OCI-M2 (cell line): ENCODE data around the gene WARS2.

Source experiments
- DNase-seq: peaks from one replicate; lab custom pipeline; 2025; ENCODE audit not compliant: unreplicated experiment; lab: John Stamatoyannopoulos, UW

The WARS2 gene

DNA sequence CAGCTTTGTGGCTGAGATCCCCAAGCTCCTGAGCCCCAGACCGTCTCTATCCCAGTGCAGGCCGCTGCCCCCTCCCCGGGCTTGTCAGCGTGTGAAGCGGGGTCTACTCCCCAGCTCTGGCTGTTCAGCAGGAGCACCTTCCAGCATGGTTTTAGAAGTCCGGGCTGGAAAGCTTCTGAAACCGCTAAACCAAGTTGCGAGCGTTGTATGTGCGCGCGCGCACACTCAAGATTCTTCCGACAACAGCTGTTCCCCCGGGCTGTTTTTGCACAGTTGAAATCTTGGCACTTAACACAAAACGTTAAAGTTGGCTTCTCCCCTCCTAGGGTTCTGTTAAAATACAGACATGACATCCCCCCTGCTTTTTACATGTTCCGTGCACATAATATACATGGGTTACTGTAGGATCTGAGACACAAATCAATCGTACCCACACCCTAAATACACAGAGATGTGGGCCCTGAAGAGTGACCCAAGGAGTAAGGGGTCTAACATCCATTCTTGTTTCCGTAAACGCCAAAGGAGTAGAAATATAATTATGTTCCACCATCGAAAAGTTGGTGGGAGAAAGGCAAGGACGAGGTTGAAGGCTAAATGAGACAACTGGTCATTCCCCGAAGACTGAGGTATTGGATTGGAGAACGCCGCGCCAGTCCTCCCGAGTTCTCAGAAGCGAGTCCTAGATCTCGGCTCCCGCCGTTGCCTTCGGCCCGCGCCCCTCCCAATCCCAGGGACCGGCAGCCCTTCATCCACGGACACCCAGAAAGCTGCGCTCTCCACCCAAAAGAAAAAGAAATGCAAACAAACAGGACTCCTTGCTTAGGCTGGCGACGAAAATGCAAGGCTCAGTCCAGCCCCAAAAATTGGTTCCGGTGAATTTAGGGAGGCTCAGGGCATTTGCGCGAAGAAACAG, 153.6 kb downstream of the WARS2 start:
- no peak for DNase-seq

DNA sequence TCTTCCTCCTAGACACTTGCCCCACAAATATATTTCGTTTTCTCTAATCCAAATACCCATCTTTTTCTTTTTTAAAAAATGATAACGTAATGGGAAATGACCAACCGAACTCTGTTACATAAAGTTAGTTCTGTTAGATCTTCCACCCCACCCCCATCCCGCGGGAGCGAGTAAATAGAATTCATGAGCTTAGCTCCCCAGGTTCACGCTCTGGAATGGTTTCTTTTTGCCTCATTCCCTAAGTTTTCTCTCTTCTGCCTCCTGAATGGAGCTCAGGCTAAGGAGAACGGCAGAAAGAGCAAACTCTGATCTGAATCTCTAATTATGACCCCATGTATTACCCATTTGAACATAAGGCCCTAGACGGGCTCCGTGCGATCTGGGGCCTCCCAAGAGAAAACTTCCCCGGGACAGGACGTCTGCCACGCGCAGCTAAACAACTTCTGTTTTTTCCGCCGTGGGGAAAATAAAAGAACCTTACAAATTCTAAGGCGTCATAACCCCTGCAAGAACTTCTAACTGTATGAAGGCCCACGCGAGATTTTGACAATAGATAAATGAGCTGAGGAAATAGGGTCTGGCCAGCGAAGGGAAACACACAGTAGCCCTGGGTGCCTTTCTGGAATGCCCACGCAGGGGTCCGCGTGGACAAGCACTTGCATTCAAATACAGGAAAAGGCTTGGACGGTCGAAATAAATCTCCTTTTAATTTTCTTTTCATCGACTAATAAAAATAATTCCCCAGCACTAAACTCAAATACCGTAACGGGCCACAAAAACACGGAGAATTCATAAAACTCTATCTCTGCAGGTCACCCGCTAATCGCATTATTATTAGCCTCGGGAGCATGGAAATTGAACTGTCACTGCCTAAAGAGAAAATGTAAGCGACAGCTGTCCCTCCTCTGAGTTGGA, 154.6 kb downstream of the WARS2 start:
- no peak for DNase-seq

DNA sequence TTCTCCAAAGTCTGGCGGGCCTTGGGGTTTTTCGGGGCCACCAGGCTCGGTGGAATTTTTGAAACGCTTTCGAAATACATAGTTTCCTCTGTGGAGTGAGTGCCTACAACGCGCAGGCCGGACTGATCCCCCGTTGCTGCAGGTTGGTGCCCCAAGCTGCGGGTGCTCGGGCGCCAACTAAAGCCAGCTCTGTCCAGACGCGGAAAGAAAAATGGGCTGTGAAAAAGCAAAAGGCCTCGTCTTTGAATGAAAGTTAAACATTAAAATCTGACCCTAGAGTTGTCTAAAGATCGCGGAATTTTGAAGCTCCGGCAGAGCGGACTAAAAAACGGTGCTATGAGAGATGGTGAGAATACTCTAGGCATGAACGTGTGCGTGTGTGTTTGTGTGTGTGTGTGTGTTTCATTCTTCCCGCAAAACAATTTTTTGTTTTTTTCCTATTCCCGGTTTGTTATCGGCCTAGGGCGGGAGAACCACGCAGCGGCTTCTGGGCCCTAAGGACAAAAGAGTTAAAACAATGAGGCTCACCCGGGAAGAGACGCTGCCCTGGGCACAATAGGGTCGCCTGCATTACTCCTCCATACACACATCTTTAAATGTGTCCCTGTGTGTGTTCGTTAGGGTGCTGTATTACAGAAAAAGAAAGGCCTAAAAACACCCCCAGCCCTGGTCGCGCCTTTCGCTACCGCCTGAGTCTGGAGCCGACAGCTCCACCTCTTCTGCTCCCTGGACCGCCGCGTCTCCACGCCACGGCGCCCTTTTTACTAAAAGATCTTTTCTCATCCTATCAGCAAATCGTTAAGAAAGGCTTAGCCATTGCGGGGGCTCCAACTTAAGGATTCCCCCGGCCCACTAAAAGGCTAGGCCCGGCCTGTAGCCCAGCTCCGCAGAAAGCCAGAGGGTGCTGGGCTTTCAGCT, 155.5 kb downstream of the WARS2 start:
- no peak for DNase-seq

DNA sequence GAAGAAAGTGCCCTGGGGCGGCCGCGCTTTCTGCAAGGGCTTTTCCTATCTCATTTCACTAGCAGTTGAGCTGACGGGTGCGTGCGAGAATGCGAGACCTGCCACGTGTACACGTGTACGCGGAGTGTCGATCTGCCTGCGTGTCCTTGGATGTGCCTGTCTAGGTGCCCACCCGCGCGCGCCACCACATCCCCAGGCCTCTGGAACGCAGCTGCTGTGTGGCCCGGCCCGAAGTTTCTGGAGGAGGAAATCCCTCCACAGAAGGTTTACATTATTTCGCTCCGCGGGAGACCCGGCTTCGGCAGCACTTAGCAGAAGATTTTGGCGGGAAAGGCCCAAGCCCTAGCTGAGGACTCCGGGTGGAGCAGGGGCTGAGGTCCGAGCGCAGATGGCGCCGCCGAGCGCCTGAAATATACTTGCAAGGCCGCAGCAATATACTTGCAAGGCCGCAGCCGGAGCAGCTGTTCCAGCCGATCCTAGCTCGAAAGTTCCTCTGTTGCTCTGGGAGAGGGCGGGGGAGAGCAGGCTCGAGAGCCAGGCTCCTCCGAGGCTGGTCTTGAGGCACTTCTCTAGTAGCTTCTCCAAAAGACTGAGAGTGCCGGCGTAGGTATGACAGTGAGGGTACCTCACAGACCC, 156.2 kb downstream of the WARS2 start:
- DNase-seq: no peak

DNA sequence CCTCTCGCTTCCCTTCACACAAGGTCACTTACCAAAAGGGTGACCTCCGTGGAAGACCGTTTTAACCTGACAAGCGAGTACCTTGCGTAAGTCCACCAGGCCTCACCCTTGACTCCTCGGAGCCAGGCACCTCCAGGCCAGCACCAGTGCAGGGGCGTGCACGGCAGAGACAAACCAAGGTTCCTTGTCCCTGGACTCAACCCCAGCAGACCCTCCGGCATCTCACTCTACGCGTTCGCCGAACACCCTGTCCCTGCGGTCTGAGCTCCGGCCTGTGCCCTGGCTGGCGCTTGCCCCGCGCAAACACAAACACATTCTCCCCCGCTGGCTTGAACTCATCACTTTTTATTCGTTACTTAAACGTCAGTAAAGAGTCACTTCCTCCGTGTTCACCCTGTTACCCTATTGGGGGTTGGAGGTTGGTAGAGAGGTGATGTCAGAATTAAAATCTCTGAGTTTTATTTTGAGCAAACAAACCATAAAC, 156.9 kb downstream of the WARS2 start:
- DNase-seq: no peak

DNA sequence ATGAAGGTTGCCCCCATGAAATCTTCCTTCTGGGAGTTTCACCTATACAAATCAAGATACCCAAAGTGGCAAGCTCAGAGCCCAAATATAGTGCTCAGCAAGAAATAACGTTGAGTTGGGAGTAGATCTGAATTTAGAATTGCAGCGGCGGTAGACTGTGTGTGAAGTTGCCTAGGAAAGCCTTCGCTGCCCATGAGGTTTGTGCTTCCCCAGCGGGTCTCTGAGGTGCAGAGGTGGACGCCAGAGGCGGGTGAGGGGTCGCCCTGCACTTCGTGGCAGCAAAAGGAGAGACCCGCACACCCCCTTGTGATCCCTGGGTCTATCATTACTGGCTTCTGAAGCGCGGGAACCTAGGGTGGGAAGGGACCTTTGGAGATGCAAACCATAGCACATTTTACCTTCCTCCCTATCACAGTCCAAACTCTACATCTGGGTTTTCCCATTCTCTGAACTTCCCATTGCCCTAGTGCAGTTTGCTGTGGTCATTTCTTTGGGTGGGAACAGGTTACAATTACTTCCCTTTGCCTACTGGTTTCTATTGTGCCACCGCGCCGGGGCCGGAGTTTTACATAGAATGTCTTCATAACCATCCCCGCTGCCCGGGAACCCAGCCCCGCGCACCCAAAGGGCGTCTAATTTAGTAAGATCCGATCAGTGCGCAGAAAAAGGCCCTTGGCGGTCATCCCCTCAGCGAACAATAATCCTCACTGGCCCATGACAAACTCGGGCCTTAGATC, 157.5 kb downstream of the WARS2 start:
- DNase-seq: no peak

DNA sequence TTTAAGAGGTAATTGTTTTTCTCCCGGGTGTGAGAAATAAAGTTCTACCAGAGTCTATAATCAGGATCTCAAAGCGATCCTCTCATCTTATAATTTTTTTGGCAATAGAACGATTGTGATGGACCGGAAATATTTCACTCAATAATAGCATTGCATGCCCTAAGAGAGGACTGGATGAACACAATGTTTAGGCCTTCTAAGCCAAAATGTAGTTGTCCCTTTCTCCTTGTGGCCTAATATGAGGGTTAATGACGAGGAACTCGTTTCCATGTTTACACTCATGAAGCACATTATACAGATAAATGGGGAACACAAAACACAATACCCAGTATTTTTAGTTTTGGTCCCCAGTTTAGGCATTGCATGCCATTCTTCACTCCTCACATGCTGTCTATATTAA, 158.2 kb downstream of the WARS2 start:
- no peak for DNase-seq

DNA sequence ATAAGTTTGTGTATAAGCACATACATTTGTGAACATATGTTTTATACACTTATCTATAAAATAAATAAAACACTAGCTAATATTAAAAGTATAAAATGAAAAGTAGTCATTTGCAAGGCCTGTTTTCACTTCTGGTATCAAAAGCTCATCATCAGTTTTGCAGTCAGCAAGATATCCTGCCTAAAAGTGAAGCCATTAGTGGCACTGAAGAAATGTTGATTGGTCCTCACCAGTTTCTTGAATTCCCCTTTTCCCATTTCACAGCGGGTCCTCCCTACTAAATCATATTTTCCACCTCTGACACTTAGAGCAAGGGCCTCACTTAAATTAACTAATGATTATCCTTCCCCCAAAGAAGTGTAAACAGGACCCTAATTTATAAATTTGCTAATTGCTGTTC, 159.0 kb downstream of the WARS2 start:
- DNase-seq: no peak
